Tibial artery (tissue), 4 donors: Measurements from ENCODE around the gene CELF4.
A peak's percentile ranks its signal among the peaks of the same experiment; 100 is the strongest.

Experiments
- DNase-seq, 2 donors: peaks; one replicate each; pipeline ENCODE4 v3.0.0-alpha.2; 2019
- H3K27ac ChIP-seq, 2 donors: fragments of 200-600 bp; sonication (generic) in 1 of 2; 1 replicate in 1 of 2; 2 replicates in 1 of 2; pipeline ENCODE4 v1.5.1; 2018 to 2019; ENCODE audit warnings: mild to moderate bottlenecking in 1 of 2
- H3K27me3 ChIP-seq, 2 donors: fragments of 200-600 bp; sonication (generic) in 1 of 2; one replicate each; pipeline versions ENCODE4 v1.5.1 to v1.6.0; 2016 to 2019
- H3K36me3 ChIP-seq, 3 donors: fragments of 200-600 bp; sonication (generic) in 2 of 3; one replicate each; pipeline ENCODE4 v1.5.1; 2016 to 2019; ENCODE audit warnings: mild to moderate bottlenecking in 2 of 3
- H3K4me1 ChIP-seq, 4 donors: fragments of 200-600 bp; sonication (generic) in 2 of 4; 1 replicate in 3 of 4; 2 replicates in 1 of 4; pipeline ENCODE4 v1.5.1; 2016 to 2019
- H3K4me3 ChIP-seq, 2 donors: fragments of 200-600 bp; sonication (generic) in 1 of 2; 1 replicate in 1 of 2; 2 replicates in 1 of 2; pipeline ENCODE4 v1.5.1; 2018 to 2019; ENCODE audit warnings: mild to moderate bottlenecking in 2 of 2
- H3K9me3 ChIP-seq, 3 donors: fragments of 200-600 bp; sonication (generic) in 1 of 3; one replicate each; pipeline ENCODE4 v1.5.1; 2016 to 2019
- intact Hi-C: fragments of 100-400 bp; cut with DNase I; formaldehyde crosslinking; loops from one replicate; pipeline ENCODE4 v1.15.0; 2023; ENCODE audit warnings: low total_unique reads
- TF ChIP-seq, protein P1 (sequence below), 2 experiments: fragments of 200-600 bp in 1 of 2; fragments of 450-650 bp in 1 of 2; IDR thresholded peaks; one replicate each; pipeline ENCODE4 v1.5.1; 2017 to 2019; ENCODE audit warnings: antibody characterized with exemption in 2 of 2, mild to moderate bottlenecking in 1 of 2, moderate library complexity in 1 of 2

CELF4 gene

DNA sequence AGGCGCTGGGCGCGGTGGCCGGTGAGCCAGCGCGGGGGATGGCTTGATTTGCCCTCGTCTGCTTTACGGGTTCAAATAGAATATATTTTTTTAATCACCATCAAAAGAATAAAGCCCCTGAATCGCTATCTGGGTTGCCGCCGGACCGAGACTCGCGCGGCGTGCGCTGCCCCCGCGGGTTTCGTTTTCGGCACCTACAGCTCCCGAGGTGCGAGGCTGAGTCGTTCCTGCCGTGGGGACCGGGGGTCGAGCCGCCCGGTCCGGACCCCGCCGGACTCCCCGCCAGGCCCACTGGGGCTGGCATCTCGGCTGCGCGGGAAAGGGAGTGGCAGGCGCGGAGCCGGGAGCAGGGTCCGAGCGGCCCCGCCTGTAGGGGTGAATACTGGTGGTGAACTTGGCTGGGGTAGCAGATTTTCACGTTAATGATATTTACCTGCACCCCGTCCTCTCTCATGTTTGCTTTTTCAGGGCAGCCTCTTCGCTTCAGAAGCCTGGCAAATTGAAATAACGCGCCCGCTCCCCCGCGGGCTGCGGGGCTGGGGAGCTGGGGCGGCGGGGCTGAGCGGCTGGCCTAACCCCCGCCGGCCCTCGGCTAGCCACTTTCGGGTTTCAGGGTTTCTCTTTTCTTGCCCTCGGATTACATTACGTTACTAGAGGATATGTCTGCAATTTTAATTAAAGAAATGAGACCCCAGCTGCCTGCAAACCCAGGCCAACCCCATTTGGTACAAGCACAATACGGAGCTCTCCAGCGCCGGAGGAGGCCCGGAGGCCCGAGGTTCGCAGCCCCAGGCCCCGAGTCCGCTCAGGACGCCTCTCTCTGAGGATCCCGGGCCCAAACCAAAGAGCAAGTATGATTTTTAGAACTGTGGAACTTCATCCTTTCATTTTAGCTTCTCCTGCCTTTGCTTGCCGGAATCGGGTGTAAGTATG lies 1.7 kb upstream of the CELF4 start:
- TF ChIP-seq, protein P1, sequence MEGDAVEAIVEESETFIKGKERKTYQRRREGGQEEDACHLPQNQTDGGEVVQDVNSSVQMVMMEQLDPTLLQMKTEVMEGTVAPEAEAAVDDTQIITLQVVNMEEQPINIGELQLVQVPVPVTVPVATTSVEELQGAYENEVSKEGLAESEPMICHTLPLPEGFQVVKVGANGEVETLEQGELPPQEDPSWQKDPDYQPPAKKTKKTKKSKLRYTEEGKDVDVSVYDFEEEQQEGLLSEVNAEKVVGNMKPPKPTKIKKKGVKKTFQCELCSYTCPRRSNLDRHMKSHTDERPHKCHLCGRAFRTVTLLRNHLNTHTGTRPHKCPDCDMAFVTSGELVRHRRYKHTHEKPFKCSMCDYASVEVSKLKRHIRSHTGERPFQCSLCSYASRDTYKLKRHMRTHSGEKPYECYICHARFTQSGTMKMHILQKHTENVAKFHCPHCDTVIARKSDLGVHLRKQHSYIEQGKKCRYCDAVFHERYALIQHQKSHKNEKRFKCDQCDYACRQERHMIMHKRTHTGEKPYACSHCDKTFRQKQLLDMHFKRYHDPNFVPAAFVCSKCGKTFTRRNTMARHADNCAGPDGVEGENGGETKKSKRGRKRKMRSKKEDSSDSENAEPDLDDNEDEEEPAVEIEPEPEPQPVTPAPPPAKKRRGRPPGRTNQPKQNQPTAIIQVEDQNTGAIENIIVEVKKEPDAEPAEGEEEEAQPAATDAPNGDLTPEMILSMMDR (IDR thresholded peaks at IDR 0.05) = no peak
- no peak for DNase-seq
- no peaks in the 10 kb centered on the region for H3K36me3 ChIP-seq

DNA sequence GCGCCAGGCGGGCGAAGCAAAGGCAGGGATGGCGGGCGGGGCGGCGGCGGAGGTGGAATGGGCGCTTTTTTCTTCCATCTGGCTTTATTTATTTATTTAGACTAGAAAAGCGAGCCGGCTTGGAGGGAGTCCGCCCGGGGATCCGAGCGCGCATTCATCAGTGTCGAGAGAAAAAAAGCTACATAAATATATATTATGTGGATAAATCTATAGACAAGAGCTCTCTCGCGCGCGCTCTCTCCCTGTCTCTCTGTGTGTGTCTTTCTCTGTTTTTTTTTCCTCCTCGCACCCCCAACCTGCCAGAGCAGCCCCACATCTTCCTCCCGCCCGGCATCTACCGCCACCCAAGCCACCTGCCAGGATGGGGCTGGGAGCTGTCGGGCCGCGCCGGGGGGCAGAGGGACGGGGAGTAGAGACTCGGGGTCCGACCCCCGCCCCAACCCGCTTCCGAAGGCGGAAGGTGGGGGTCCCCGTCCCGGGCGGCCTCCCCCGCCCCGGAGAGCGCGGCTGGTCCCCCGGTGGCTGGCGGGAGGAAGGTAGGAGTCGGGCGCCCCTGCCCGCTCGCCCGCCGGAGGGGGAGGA lies 972 bp upstream of the CELF4 start:
- peaks cover 0 to 85% of the 10 kb centered on the region in 2 donors for H3K27me3 ChIP-seq
- no peaks in the 10 kb centered on the region for H3K36me3 ChIP-seq
- H3K27ac ChIP-seq = no peak overlapping the region
- intact Hi-C loops = no loop called here
- H3K4me3 ChIP-seq = peak overlapping the region; percentile 51 to 68
- DNase-seq = no peak
- peaks cover 0 to 28% (median 21%) of the 10 kb centered on the region in 4 donors for H3K4me1 ChIP-seq
- no peaks in the 10 kb centered on the region for H3K9me3 ChIP-seq
- TF ChIP-seq, protein P1 (IDR thresholded peaks at IDR 0.05) = no peak

More for the DNA sequence above, 1.7 kb upstream of the CELF4 start:
- Histone ChIP-seq H3K9me3 (no peaks in the 10 kb centered on the region), H3K27me3 (peaks cover 0 to 85% of the 10 kb centered on the region in 2 donors), H3K4me3 (peak overlapping the region; percentile 51 to 68), H3K27ac (no peak overlapping the region), H3K4me1 (peaks cover 0 to 28% (median 21%) of the 10 kb centered on the region in 4 donors)
- intact Hi-C loops = no loop called here

DNA sequence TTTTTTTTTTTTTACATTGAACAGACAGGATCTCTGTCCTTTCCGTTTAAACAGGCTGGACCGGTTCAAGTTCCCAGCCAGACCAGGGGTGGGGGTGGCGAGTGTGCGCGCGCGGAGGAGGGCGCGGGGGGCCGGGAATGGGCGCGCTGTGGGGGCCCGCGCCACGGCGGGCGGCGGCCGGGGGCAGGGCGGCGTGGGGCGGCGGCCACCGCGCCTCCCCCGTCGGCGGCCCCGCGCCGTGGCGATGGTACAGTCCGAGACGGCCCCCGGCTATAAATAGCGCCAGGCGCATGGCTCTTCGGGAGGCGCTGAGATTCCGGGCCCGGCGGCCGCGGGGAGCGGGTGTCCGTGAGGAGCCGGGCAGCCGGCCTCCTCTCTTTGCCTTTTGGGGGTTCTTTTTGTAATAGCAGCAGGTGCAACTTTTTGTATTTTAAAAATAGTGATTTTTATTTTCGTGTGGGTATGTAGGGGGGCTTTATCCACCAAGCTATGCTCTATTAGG lies 430 bp upstream of the CELF4 start:
- Histone ChIP-seq H3K4me1 (peaks cover 0 to 28% (median 21%) of the 10 kb centered on the region in 4 donors), H3K9me3 (no peaks in the 10 kb centered on the region), H3K27ac (no peak overlapping the region), H3K4me3 (peak overlapping the region; percentile 51 to 68), H3K27me3 (peaks cover 0 to 81% of the 10 kb centered on the region in 2 donors), H3K36me3 (no peaks in the 10 kb centered on the region)
- intact Hi-C loops = no loop called here
- TF ChIP-seq, protein P1 (IDR thresholded peaks at IDR 0.05) = no peak
- no peak for DNase-seq

DNA sequence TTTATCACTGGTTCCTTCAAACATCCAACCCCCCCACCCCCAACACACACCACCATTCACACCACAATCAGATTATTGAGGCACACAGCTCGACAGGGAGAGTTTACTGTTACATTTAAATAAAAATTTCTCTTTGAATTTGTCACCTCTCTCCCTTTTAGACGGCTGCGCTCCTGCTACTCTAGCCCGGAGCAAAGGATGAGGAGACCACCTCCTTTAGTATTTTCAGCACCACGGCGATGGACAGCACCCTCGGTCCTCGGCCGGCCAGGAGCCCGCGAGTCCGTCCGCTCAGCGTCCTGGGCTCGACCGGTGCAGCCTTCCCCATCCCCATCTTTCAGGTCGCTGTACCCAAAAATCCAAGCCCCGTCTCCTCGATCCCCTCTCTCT lies 892 bp downstream of the CELF4 start:
- Histone ChIP-seq H3K9me3 (no peaks in the 10 kb centered on the region), H3K36me3 (no peaks in the 10 kb centered on the region), H3K4me1 (peaks cover 0 to 28% (median 21%) of the 10 kb centered on the region in 4 donors), H3K4me3 (peak overlapping the region; percentile 51 to 68), H3K27ac (no peak overlapping the region), H3K27me3 (peaks cover 0 to 72% of the 10 kb centered on the region in 2 donors)
- intact Hi-C loops = no loop called here
- no peak for DNase-seq
- TF ChIP-seq, protein P1 (IDR thresholded peaks at IDR 0.05) = no peak

DNA sequence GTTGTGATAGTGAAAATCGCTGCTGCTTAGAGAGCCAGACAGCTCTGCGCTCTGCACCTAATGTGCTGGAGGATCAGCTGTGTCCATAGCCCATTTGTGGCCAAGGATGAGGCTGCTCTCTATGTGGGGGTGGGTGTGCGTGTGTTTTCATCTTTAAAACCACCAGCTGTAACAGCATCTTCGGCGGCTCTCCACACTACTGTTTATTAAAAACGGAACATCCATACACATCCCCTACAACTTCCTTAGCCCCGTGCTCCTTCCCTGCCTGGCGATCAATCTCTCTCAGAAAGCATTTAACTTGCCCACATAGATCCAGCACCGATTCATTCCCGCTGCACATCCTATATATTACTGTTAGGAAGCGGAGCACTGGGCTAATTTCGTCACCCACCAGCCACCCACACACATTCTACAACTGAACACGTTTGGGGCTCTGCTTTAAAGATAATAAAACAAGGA lies 1.6 kb downstream of the CELF4 start:
- no peak for DNase-seq
- H3K4me1 ChIP-seq = peaks cover 0 to 28% (median 21%) of the 10 kb centered on the region in 4 donors
- intact Hi-C loops = no loop called here
- H3K36me3 ChIP-seq = no peaks in the 10 kb centered on the region
- no peaks in the 10 kb centered on the region for H3K9me3 ChIP-seq
- H3K27ac ChIP-seq = no peak overlapping the region
- peaks cover 0 to 68% of the 10 kb centered on the region in 2 donors for H3K27me3 ChIP-seq
- no peak overlapping the region for H3K4me3 ChIP-seq
- TF ChIP-seq, protein P1 (IDR thresholded peaks at IDR 0.05) = no peak
